BE2C (cell line): ENCODE measurements around the gene IGF2BP2.
"Not testable (repeated sequence)": the region's sequence is repeated elsewhere in the genome, so short reads cannot be mapped to it uniquely, and the experiment has no call there.

Experiments
- DNase-seq: peaks from one replicate; pipeline ENCODE4 v3.0.0-alpha.2; 2020
- H3K27me3 ChIP-seq: fragments of 250-450 bp; sonication (Bioruptor Pico); 2 replicates; pipeline ENCODE4 v1.5.1; 2020; ENCODE audit warnings: mild to moderate bottlenecking
- H3K36me3 ChIP-seq: fragments of 250-450 bp; sonication (Bioruptor Pico); 2 replicates; pipeline ENCODE4 v1.5.1; 2020; ENCODE audit warnings: mild to moderate bottlenecking
- H3K4me1 ChIP-seq: fragments of 250-450 bp; sonication (Bioruptor Pico); 2 replicates; pipeline ENCODE4 v1.5.1; 2020
- H3K4me3 ChIP-seq: 2 replicates; pipeline ENCODE4 v1.5.1; 2011; ENCODE audit warnings: low read depth, low read length
- H3K9me3 ChIP-seq: fragments of 250-450 bp; sonication (Bioruptor Pico); 2 replicates; pipeline ENCODE4 v1.5.1; 2020
- TF ChIP-seq, protein P1 (sequence below): IDR thresholded peaks from 2 replicates; pipeline ENCODE4 v1.5.1; 2012; ENCODE audit warnings: mild to moderate bottlenecking, low read depth, low read length

The IGF2BP2 gene

DNA sequence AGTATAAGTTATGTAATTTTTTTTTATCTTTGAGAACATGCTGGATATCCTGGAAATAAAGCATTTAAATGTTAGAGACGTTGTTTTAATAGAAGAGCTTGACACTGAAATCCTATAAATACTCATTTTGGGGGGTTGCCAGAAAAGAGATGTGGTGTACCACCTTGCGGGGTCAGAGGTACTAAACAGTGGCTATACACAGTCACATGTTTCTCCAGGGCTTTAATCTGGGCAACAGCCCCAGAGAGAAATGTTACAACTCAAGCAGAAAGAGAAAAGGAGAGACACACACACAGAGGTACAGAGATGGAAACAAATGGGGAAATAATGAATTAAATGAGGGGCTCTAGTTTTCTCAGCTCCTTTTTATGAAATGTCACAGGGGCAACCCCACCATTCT, 124.9 kb downstream of the IGF2BP2 start:
- Histone ChIP-seq H3K4me1 (peaks cover 7% of the 10 kb centered on the region), H3K27me3 (peaks cover 13% of the 10 kb centered on the region; the same call in 1 of the 2 replicates), H3K9me3 (no peaks in the 10 kb centered on the region), H3K4me3 (no peak overlapping the region), H3K36me3 (no peaks in the 10 kb centered on the region)
- TF ChIP-seq, protein P1, sequence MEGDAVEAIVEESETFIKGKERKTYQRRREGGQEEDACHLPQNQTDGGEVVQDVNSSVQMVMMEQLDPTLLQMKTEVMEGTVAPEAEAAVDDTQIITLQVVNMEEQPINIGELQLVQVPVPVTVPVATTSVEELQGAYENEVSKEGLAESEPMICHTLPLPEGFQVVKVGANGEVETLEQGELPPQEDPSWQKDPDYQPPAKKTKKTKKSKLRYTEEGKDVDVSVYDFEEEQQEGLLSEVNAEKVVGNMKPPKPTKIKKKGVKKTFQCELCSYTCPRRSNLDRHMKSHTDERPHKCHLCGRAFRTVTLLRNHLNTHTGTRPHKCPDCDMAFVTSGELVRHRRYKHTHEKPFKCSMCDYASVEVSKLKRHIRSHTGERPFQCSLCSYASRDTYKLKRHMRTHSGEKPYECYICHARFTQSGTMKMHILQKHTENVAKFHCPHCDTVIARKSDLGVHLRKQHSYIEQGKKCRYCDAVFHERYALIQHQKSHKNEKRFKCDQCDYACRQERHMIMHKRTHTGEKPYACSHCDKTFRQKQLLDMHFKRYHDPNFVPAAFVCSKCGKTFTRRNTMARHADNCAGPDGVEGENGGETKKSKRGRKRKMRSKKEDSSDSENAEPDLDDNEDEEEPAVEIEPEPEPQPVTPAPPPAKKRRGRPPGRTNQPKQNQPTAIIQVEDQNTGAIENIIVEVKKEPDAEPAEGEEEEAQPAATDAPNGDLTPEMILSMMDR: no peak
- DNase-seq: no peak

DNA sequence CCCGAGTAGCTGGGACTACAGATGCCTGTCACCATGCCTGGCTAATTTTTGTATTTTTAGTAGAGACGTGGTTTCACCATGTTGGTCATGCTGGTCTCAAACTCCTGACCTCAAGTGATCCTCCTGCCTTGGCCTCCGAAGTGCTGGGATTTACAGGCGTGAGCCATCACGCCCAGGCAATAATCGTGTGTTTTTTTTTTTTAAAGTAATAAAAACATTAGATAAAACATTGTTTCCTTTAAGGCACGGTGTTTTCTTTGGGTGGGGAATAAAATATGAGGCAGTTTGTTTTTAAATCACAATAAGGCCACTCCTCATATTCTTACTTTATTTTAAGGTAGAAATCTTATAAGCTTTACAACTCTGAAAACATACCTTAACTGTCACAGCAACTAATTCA, 127.6 kb downstream of the IGF2BP2 start:
- H3K4me3 ChIP-seq, H3K4me1 ChIP-seq, H3K27me3 ChIP-seq, H3K9me3 ChIP-seq, DNase-seq, H3K36me3 ChIP-seq: not testable (repeated sequence)

DNA sequence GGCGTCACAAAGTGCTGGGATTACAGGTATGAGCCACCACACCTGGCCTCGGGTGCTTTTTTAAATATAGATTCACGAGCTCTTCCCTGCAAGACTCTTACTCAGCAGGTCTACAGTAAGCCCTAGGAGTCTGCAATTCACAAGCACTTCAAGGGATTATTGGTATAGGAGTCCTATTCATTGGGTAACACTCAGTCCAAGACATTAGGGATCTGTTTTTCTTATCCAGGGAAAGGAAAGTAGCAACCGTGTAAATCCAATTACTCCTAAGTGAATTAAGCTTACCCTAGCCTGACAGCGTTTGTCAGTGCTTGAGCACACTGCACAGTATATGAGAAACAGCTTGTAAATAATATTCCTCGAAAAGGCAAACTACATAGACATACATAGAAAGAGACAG, 128.8 kb downstream of the IGF2BP2 start:
- Histone ChIP-seq H3K4me1 (peaks cover 7% of the 10 kb centered on the region), H3K27me3 (0 out of 2 replicates have a peak, but pooled peaks cover 6% of the 10 kb centered on the region), H3K9me3 (no peaks in the 10 kb centered on the region), H3K36me3 (no peaks in the 10 kb centered on the region), H3K4me3 (no peak overlapping the region)
- no peak for DNase-seq
- TF ChIP-seq, protein P1: no peak

DNA sequence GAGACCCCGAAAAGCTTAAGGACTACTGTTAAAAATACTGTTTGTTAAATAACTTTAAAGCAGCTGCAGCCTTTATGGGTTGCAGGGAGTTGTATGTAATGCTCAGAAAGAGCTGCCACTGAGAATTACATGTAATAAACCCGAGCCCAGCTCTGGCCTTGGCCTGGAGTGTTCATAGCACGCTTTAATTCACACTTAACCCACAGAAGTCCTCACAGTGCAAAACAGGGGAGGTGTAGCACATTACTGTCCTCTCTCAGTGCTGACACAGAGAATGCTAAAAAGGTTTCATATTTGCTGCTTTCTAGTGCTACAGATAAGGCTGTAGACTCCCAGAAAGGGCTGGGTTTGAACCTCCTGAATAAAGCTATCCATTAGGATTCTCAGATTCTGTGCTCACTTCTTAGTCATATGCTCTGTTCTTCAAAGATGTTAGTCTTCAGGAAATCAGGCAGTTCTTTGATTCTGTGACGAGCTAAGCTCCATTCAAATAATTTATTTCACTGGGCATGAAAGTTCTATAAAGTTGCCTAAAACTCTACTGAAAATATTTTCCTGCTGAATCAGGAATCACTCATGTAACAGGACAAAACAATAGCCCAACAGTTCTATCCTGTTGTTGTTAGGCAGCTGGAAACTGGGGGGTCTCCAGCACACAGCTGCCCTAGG, 130.7 kb downstream of the IGF2BP2 start:
- TF ChIP-seq, protein P1: no peak
- H3K9me3 ChIP-seq: no peaks in the 10 kb centered on the region
- no peaks in the 10 kb centered on the region for H3K27me3 ChIP-seq
- no peak for DNase-seq
- H3K4me1 ChIP-seq: peaks cover 7% of the 10 kb centered on the region
- H3K4me3 ChIP-seq: no peak overlapping the region
- no peaks in the 10 kb centered on the region for H3K36me3 ChIP-seq

DNA sequence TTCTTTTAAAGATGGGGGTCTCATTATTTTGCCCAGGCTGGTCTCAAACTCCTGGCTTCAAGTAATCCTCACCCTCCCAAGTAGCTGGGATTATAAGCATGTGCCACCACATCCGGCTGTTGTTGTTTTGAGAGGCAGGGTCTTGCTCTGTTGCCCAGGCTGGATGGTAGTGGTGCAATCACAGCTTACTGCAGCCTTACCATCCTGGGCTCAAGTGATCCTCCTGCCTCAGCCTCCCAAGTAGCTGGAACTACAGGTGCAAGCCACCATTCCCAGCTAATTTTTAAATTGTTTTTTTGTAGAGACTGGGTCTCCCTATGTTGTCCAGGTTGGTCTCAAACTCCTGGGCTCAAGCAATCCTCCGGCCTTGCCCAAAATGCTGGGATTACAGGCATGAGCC, 133.2 kb downstream of the IGF2BP2 start:
- Histone ChIP-seq H3K36me3 (no peaks in the 10 kb centered on the region), H3K4me1 (peaks cover 5% of the 10 kb centered on the region)
- TF ChIP-seq, protein P1: no peak

DNA sequence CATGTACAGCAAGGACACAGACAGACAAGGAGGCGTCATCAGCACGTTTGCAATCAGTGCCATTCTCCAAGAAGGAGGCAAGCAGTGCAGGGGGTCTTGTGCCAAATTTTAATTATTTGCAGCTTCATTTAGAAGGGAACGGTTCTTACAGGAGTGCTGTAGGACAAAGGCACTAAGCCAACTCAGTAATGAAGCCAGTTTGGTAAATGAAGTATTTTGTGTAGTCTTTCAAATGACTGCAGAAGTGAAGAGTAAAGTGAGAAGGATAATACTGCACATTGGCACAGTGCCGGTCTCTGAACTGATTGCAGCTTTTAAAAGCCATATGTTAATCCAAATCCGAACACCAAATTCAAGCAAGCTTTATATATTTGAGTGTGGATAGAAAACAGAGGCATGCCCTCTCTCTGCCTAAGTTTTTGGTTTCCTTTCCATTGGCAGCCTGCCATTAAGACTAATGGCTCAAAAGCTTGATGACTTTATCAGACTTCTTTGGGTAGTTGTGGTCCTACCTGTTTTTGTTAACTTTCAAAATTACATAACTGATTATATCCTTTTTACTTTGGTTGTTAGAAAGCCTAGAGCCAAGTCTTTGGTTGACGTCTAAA, 137.5 kb downstream of the IGF2BP2 start:
- TF ChIP-seq, protein P1: no peak
- no peak for DNase-seq
- Histone ChIP-seq H3K36me3 (no peaks in the 10 kb centered on the region), H3K4me1 (no peaks in the 10 kb centered on the region), H3K9me3 (no peaks in the 10 kb centered on the region), H3K4me3 (no peak overlapping the region), H3K27me3 (peaks cover 34% of the 10 kb centered on the region)

More for the DNA sequence above, 133.2 kb downstream of the IGF2BP2 start:
- H3K27me3 ChIP-seq: peaks cover 19% of the 10 kb centered on the region
- no peaks in the 10 kb centered on the region for H3K9me3 ChIP-seq
- no peak for DNase-seq
- H3K4me3 ChIP-seq: no peak overlapping the region
